DOHH2 (cell line): ENCODE data around the gene CELA2B.

Experiments used
- EZH2phosphoT487 ChIP-seq: fragments of 200-600 bp; sonication (generic); IDR thresholded peaks from 2 replicates; pipeline ENCODE4 v1.6.1; 2017; ENCODE audit warnings: borderline replicate concordance, mild to moderate bottlenecking, antibody characterized with exemption, low read length, moderate library complexity, mixed read lengths
- TF ChIP-seq, protein P1 (sequence below): fragments of 200-600 bp; sonication (generic); IDR thresholded peaks from one replicate; pipeline ENCODE4 v1.5.1; 2014; ENCODE audit warnings: antibody characterized with exemption, mild to moderate bottlenecking, low read depth, low read length; ENCODE audit not compliant: poor library complexity, severe bottlenecking

DNA sequence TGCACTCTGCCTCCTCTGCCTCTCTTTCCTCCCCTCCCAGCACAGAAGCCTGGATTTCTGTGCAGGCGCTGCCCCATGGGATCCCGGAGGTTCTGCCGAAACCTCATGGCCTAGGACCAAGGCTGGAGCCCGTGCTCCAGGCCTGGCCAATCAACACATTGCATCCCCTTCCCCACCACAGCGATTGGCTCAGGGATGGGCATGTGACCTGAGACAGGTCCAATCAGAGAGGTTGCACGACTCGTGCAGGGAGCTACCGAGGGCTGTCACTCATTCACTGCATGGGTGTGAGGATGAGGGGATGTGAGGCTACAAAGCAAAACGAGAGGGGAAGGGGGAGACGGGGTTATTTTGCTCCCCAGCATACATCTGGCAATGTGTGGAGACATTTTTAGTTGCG, 3.3 kb upstream of the CELA2B start:
- TF ChIP-seq, protein P1, sequence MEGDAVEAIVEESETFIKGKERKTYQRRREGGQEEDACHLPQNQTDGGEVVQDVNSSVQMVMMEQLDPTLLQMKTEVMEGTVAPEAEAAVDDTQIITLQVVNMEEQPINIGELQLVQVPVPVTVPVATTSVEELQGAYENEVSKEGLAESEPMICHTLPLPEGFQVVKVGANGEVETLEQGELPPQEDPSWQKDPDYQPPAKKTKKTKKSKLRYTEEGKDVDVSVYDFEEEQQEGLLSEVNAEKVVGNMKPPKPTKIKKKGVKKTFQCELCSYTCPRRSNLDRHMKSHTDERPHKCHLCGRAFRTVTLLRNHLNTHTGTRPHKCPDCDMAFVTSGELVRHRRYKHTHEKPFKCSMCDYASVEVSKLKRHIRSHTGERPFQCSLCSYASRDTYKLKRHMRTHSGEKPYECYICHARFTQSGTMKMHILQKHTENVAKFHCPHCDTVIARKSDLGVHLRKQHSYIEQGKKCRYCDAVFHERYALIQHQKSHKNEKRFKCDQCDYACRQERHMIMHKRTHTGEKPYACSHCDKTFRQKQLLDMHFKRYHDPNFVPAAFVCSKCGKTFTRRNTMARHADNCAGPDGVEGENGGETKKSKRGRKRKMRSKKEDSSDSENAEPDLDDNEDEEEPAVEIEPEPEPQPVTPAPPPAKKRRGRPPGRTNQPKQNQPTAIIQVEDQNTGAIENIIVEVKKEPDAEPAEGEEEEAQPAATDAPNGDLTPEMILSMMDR: no peak
- no peak for TF ChIP-seq EZH2phosphoT487
